Ishikawa (cell line): ENCODE results near the gene ANKMY1.

Source experiments
- CEBPB ChIP-seq: IDR thresholded peaks from 2 replicates; pipeline ENCODE4 v1.6.1; 2012
- CREB1 ChIP-seq: IDR thresholded peaks from 2 replicates; pipeline ENCODE4 v1.6.1; 2012; ENCODE audit warnings: low read depth
- EGR1 ChIP-seq: IDR thresholded peaks from 2 replicates; pipeline ENCODE4 v1.6.1; 2012
- EP300 ChIP-seq: IDR thresholded peaks from 2 replicates; pipeline ENCODE4 v1.6.1; 2012; ENCODE audit warnings: borderline replicate concordance
- FOXM1 ChIP-seq: IDR thresholded peaks from 2 replicates; pipeline ENCODE4 v1.6.1; 2012; ENCODE audit warnings: low read depth, borderline replicate concordance
- MAX ChIP-seq: IDR thresholded peaks from 2 replicates; pipeline ENCODE4 v1.6.1; 2012
- NFIC ChIP-seq: IDR thresholded peaks from 2 replicates; pipeline ENCODE4 v1.6.1; 2012
- RAD21 ChIP-seq: IDR thresholded peaks from 2 replicates; pipeline ENCODE4 v1.6.1; 2012; ENCODE audit warnings: low read depth
- REST ChIP-seq: IDR thresholded peaks from 2 replicates; pipeline ENCODE4 v1.6.1; 2012; ENCODE audit warnings: low read depth, mild to moderate bottlenecking
- TAF1 ChIP-seq: IDR thresholded peaks from 2 replicates; pipeline ENCODE4 v1.6.1; 2012; ENCODE audit warnings: low read depth, mild to moderate bottlenecking
- TCF12 ChIP-seq: IDR thresholded peaks from 2 replicates; pipeline ENCODE4 v1.6.1; 2012; ENCODE audit warnings: low read depth
- TEAD4 ChIP-seq: IDR thresholded peaks from 2 replicates; pipeline ENCODE4 v1.6.1; 2012
- USF1 ChIP-seq: IDR thresholded peaks from 2 replicates; pipeline ENCODE4 v1.6.1; 2012
- YY1 ChIP-seq: IDR thresholded peaks from 2 replicates; pipeline ENCODE4 v1.6.1; 2012; ENCODE audit warnings: low read depth
- ZBTB7A ChIP-seq: IDR thresholded peaks from 2 replicates; pipeline ENCODE4 v1.6.1; 2012; ENCODE audit warnings: low read depth

ANKMY1 gene

GRCh38 chr2:240557101-240557751 is 562 bp downstream of the ANKMY1 start:
- TF ChIP-seq NFIC (no peak), RAD21 (no peak), EGR1 (no peak), REST (no peak), EP300 (no peak), TAF1 (no peak), YY1 (no peak), ZBTB7A (no peak), CREB1 (no peak), CEBPB (no peak), TEAD4 (no peak), USF1 (no peak), FOXM1 (no peak)

- TF ChIP-seq EP300 (no peak), EGR1 (no peak), CREB1 (no peak), RAD21 (no peak), YY1 (no peak), TAF1 (no peak), REST (no peak), ZBTB7A (no peak), FOXM1 (no peak), CEBPB (no peak), NFIC (no peak), TCF12 (no peak), MAX (no peak)
These were observed 1.2 kb downstream of the ANKMY1 start for GRCh38 chr2:240556553-240557100.

GRCh38 chr2:240555541-240556250 is 2.1 kb downstream of the ANKMY1 start:
- no peak for TF ChIP-seq EP300

DNA sequence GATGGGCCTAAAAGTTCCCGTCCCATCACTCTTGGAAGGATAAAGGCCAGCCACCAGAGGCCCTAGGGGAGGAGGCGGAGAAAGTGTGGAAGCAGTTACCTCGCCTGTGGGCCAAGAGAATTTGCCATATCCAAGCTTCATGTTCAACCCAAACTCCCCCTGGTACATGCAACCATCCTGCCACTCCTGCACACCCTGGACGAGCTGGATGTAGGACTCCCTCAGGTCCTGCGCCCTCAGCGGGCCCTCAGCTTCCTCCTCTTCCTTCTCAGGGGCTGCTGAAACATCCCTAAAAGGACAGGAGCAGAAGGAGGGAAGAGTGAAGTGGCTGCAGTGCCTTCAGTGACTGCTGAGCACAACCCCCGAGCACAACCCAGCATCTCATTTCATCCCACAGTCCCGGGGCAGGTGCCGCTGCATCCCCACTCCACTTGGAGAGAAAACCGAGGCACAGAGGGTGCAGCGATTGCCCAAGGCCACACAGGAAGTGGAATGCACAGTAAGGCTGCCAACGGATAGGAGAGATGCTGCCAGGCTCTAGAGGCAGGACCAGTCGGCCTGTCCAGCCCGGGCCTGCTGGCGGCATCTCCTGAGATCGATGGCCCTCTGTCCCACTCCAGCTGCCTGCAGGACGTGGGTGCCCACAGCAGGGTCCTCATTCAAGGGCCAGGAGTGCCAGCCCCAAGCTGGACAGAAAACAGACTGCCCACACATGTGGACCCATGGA is 2.9 kb downstream of the ANKMY1 start:
- no peak for TF ChIP-seq USF1
- TF ChIP-seq RAD21: no peak
- no peak for TF ChIP-seq MAX
- TF ChIP-seq TEAD4: no peak
- no peak for TF ChIP-seq TAF1
- no peak for TF ChIP-seq EGR1
- no peak for TF ChIP-seq TCF12
- no peak for TF ChIP-seq NFIC
- no peak for TF ChIP-seq CREB1
- TF ChIP-seq ZBTB7A: no peak
- TF ChIP-seq CEBPB: no peak

- no peak for TF ChIP-seq USF1
- TF ChIP-seq TEAD4: no peak
- TF ChIP-seq NFIC: no peak
- no peak for TF ChIP-seq EGR1
- TF ChIP-seq TCF12: no peak
- no peak for TF ChIP-seq RAD21
- no peak for TF ChIP-seq ZBTB7A
- TF ChIP-seq REST: no peak
- TF ChIP-seq FOXM1: no peak
- TF ChIP-seq EP300: no peak
These were observed 3.8 kb downstream of the ANKMY1 start for GRCh38 chr2:240553956-240554480.
